HG03175 (cell line): ENCODE results near the gene C4orf36.
A peak's percentile ranks its signal among the peaks of the same experiment; 100 is the strongest.
"Not testable (repeated sequence)": the region's sequence is repeated elsewhere in the genome, so short reads cannot be mapped to it uniquely, and the experiment has no call there.

Experiments used
- ATAC-seq: cut with Tn5 transposase; IDR thresholded peaks from one replicate; pipeline ENCODE4 v1.9.1; 2021; ENCODE audit warnings: mild to moderate bottlenecking, moderate library complexity; ENCODE audit not compliant: unreplicated experiment

C4orf36 gene

DNA sequence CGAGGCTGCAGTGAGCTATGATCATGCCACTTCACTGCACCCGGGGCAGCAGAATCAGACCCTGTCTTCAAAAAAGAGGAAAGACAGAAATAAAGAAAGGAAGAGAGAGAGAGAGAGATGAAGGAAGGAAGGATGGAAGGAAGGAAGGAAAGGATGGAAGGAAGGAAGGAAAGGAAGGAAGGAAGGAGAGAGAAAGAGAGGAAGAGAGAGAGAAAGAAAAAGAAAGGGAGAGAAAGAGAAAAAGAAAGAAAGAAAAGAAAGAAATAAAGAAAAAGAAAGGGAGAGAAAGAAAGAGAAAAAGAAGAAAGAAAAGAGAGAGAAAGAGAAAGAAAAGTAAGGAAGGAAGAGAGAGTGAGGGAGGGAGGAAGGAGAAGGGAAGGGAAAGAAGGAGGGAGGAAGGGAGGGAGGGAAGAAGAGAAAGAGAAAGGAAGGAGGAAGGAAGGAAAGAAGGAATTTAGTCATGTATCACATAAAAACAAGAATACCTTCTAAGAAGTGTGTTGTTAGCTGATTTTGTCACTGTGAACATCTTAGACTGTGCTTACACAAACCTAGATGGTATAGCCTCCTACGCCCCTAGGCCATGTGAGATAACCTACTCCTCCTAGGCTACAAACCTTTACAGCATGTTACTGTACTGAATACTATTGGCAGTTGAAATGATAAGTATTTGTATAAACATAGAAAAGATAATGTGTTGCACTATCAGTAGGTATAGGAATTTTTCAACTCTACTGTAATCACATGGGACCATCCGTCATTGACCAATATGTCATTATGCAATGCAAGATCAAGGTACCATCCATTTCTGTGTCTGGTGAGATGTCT, 25.2 kb upstream of the C4orf36 start:
- ATAC-seq = no peak

DNA sequence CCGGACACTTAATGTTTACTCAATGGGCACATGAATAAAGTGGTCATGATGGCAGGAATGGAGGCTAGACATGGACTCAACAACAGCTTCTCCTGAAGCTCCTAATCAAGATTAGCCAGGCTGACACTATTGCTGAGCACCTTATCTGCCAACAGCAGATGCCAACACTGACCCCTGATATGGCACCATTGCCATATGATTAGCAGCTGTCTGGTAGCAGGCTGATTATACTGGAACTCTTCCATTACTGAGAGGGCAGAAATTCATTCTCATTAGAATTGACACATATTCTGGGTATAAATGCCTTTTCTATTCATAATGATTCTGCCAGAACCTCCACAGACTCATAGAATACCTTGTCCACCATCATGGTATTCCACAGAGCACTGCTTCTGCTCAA, 24.2 kb upstream of the C4orf36 start:
- no peak for ATAC-seq

DNA sequence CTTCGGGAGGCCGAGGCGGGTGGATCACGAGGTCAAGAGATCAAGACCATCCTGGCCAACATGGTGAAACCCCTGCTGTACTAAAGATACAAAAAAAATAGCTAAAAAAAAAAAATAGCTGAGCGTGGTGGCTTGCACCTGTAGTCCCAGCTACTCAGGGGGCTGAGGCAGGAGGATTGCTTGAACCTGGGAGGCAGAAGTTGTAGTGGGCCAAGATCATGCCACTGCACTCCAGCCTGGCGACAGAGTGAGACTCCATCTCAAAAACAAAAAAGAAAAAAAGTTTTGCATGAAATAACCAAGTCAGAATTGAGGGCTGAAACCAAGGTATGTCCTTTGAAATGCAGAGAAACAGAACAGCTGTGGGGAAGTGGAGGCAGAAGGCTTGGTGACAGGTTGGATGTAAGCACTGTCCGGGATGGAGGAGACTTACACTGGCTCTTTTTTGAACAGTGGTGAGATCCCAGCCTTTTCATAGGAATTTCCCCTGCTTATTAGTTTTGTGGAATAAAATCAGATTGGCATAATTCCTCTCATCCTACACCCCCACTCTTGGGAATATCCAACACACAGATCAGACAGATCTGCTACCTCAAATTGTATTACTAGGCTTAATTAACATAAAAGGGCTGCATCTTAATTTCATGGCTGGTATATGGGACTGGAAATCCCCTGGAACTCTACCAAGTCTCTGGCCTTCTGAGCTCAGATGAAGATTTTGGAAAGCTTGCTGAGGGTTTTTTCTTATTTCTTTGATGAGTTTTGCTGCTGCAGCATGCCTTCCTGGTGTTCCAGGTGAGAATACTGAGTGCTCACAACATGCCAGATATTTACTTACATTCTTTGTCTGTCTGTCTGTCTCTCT, 18.8 kb upstream of the C4orf36 start:
- no peak for ATAC-seq

DNA sequence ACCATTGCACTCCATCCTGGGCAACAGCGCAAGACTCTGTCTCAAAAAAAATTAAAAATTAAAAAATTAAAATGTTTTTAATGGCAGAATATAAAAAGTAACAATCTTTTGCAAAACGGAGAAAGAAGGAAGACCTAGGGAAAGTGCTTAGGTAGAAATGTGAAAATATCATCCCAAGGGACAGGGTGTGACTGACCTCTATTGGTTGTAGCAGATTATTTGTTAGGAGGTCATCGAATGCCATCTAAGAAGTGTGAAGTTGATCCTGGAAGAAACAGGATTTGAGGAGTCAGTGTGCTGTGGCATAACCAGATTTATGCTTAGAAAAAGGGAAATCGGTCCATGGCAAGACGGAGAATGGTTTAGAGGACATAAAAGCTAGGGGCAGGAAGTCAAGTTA, 18.1 kb upstream of the C4orf36 start:
- no peak for ATAC-seq

DNA sequence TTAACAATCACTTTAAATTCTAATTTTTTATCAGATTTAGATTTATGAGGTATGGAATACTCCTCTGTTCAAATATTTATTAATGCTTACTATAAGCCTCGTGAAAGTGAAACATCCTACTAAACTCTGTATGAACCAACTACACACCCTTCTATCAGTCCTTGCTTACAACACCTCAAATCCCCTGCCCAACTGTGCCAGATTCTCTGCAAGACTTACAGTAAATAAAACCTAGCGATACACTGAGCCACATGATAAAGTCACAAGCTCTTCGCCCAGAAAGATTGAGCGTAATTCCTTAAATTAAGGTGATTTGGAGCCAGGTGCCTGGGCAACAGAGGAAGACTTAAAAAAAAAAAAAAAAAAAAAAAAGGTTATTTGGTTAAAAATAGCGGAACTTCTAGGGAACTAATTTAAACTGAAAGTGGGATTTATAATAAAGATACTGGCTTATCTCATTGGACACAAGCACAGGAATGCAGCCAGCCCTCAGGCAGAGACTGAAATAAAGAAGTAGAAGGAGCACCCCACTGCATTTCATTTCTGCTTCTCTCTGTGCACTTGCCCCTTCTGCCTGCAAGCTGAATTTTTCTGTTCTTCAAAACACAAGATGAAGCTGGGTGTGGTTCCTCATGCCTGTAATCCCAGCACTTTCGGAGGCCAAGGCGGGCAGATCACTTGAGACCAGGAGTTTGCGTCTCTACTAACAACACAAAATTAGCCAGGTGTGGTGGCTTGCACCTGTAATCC, 17.5 kb upstream of the C4orf36 start:
- no peak for ATAC-seq

DNA sequence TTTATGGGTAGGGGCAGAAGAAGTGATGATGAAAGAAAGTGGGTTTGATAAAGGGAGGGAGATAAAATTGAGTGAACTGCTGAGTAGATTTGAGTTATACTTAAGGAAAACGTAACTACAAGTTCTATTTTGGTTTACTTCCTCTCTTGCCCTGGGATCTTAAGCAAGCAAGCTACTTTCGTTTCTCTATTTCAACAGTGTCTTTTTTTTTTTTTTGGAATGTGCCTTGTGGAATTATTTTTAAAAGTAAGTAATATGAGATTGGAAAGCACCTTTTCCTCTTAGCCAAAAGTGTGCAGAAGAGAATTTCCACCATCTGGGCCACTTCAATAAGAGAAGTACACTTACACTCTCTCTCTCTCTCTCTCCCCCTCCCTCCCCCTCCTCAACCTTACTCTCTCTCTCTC, 16.0 kb upstream of the C4orf36 start:
- no peak for ATAC-seq

DNA sequence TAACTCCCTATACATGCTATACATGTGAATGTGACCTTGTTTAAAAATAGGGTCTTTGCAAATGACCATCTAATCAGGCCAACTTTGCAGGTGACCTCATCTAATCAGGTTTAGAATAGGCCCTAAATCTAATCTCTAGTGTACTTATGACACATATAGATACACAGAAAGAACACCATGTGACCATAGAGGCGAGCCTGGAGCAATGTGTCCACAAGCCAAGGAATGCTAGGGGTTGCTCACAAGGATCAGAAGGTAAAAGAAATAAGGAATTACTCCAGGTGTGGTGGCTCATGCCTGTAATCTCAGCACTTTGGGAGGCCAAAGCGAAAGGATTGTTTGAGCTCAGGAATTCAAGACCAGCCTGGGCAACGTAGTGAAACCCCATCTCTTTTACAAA, 9.6 kb upstream of the C4orf36 start:
- ATAC-seq = no peak

DNA sequence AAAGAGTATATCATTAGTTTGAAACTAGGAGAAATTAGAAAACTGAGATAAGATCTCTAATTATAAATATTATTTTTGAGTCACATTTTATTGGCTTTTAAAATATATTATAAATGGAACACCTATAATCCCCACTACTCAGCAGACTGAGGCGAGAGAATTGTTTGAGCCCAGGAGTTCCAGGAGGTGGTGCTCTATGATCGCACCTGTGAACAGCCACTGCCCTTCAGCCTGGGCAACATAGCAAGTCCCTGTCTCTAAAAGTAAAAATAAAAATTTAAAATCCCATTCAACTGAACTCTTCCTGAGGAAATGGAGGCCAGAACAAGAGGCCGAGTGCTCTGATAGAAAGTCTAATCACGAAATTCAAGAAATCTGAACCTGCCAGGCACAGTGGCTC, 6.3 kb upstream of the C4orf36 start:
- no peak for ATAC-seq

DNA sequence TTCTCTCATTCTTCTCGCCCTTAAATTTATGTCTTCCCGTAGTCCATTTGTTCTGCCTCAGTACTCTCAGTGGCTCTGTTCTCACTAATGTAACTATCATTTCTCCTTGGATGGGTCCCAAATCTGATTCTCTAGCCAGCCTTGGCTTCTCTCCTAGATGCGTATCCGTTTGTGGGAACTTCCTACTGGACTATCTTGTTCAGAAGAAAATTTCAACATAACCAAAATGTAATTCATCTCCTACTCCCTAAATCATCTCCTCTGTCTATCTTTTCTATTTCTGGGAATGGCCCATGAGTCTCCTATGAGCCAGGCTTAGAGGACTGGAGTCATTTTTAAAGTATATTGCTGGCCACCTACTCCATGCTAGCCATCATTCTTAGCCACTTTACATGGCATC, 4.4 kb upstream of the C4orf36 start:
- ATAC-seq = no peak

DNA sequence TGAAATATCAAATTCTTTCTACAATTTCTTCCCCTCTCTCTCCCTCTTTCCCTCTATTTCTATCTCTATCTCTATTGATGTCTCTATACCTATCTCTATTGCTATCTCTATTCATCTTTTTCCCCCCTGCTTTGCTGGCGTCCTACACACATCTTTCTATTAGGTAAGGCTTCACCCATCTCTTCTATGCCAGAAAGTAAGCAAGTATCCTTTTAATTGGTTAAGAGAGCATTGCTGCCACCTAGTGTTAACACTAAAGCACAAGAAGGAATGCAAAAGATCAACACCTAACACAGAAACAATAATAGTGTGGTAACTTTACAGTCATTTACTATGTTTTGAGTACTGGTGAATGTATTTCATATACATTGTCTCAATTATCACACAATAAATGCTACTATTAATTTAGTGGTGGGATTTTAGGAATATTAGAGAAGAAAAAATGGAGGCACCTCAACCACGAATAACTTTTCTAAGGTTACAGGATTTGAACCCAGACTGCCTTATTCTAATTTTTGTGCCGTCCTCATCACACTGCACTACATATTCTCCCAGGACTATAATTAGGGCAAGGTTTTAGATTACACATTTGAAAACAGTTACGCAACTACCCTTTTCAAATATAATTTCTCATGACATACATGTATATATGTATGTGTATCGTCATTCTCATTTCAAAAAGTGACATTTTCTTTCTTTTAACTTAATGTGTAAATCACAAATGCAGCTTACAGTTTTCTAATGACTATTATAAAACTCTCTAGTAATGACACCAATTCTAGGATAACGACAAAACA, 3.7 kb upstream of the C4orf36 start:
- peak; percentile 58 for ATAC-seq

DNA sequence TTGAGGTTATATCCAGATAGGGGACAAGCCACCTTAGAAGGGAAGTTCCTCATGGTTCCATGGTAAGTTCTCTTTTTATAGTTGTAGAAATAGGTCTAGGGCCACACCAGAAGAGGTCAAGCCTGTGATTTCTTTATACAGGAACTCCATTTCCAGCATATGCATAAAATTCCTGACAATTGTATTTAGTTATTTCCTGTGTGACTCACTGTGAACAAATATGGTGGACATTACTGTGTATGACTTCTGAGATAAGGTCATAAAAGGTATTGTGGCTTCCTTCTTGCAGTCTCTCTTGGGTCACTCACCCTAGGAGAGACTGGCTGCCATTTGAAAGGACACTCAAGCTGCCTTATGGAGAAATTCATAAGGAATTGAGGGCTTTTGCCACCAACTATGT, 2.2 kb upstream of the C4orf36 start:
- no peak for ATAC-seq

DNA sequence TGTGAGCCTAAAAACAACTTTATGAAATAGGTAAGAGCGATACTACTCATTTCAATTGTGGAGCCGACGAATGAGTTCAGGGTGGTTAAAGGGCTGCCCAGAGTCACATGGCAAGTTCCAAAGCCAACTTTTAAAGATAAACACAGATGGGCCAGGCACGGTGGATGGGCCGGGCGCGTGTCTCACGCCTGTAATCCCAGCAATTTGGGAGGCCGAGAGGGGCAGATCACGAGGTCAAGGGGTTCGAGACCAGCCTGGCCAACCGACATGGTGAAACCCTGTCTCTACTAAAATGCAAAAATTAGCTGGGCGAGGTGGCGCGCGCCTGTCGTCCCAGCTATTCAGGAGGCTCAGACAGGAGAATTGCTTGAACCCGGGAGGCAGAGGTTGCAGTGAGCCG, 914 bp upstream of the C4orf36 start:
- no peak for ATAC-seq

DNA sequence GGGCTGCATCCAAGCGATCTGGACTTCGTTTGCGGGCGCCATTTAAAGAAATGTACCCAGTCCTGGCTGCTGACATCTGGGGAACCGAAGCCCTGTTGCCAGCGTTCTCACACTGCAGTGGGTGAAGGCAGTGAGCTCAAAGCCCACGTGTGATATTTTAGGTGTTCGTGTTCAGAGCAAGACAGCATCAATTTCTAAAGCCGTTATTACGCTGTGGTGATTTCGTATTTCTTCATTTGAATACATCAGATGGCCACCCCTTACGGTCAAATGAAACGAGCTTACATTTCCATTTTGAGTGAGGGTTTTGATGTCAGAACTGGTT, 376 bp upstream of the C4orf36 start:
- peak; percentile 5 for ATAC-seq

DNA sequence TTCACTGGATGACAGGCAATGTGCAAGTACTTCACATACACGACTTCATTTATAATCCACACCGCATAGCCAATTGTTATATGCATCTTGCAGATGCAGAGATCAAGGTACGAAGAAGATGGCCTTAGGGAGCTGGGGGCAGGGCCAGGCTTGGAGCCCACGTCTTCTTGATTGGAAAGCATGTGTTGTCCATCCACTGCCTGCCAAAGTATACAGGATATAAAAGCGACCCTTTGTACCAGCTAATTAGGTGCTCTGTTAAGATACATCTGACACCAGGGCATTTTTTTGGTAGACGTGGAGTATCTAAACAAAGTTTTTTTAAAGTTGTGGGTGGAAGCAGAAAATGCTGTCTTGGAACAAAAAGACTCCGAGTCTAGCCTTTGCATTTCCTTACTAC, 1.4 kb downstream of the C4orf36 start:
- ATAC-seq = no peak

DNA sequence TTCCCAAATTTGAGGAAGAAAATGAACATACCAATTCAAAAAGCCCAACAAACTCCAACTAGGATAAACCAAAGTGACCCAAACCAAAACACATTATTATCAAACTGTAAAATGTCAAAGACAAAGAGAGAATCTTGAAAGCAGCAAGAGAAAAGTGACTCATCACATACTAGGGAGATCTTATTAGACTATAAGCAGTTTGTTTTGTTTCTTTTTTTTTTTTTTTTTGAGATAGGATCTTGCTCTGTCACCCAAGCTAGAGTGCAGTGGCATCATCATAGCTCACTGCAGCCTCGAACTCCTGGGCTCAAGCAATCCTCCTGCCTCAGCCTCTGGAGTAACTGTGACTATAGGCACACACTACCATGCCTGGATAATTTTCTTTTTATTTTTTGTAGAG, 12.6 kb downstream of the C4orf36 start:
- no peak for ATAC-seq

DNA sequence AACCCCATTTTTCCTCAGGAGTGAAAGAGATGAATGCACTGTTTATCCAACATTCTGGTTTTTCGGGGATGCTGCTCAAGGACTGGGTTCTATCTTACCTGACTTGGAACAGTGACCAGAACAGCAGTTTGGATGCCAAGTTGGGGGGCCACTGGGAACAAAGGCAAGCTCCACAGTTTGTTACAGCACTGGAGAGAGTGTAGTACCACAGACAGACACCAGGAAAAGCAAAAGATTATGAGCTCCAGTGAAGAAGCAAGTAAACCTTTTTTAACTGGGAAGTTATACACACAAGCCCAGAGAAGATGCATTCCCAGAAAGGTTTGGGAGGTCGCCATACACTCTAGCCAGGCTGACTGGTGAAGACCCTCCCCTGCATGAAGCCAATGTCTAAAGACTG, 13.6 kb downstream of the C4orf36 start:
- no peak for ATAC-seq

DNA sequence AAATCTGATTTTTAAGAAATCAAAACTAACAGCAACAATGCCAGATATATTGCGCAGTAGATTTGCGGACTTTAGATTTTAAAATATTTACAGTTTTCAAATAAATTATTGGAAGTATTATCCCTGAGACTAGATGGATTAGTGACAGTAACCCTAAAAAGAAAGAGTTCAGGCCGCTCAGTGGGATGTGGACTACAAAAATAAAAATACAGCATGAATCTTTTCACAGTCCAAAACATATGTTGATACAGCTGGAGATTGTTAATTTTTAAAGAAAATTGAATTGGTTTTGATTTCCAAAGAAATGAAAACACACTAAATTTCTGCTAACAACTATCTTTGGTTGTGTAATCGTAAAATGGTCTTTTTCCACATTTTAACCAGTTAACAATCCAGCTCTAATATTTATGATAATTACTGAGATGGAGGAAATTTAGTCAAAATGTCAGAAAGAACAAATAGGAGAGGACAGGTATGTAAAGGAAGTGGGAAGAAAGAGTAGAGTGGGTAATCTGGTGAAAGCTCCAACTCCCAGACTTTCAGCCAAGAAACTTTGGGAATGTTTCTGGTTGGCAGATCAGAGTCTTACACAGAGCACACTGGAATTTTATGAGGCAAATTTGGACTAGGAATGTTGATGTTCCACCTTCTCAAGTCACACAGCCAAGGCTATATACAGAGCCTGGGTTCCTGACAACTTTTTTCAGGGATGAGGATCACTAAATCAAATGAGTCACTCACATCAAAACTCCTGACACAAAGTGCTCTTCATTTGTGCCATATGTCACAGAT, 15.1 kb downstream of the C4orf36 start:
- no peak for ATAC-seq

DNA sequence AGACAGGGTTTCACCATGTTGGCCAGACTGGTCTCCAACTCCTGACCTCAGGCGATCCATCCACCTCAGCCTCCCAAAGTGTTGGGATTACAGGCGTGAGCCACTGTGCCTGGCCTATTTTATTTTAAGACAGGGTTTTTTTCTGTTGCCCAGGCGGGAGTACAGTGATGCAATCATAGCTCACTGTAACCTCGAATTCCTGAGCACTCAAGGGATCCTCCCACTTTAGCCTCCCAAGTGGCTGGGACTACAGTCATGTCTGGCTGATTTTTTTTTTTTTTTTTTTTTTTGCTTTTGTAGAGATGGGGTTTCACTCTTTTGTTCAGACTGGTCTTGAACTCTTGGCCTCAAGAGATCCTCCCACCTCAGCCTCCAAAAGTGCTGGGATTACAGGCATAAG, 16.8 kb downstream of the C4orf36 start:
- not testable (repeated sequence) for ATAC-seq

DNA sequence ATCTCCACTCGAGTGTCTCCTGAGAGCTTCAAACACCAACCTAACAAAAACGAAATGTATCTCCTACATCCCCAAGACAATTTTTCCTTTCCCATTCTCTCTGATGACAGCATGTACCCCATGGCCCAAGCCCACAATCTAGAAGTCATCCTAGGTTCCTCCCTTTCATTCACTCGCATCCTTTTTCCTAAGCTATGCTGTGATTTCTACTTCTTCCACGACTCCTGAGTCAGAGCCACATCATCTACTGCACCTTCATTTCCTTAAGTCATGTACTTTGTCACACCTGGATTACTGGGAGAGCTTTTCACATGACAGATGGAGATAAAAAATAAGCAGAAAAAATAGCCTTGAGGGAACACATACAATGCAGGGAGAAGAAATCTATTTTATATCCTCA, 20.1 kb downstream of the C4orf36 start:
- no peak for ATAC-seq

DNA sequence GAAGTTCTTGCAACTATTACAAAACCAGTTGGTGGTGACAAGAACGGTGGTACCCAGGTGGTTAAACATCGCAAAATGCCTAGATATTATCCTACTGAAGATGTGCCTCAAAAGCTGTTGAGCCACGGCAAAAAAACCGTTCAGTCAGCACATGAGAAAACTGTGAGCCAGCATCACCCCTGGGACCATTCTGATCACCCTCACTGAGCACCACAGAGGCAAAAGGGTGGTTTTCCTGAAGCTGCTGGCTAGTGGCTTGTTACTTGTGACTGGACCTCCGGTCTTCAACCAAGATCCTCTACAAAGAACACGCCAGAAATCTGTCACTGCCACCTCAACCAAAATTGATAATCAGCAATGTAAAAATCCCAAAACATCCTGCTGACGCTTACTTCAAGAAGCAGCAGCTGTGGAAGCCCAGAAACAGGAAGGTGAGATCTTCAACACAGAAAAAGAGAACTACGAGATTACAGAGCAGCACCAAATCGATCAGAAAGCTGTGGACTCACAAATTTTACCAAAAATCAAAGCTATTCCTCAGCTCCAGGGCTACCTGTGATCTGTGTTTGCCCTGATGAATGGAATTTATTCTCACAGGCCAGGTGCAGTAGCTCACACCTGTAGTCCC, 21.7 kb downstream of the C4orf36 start:
- no peak for ATAC-seq
